Cardiac fibroblast (primary cell): ENCODE results near the gene POU3F3.

Source experiments
- DNase-seq, 2 donors: peaks; one replicate each; pipeline versions ENCODE4 v3.0.0 to v3.0.0-alpha.2; 2010; ENCODE audit warnings: low read depth in 2 of 2
- H3K4me3 ChIP-seq, 2 donors: replicated peaks in 1 of 2; 1 replicate in 1 of 2; 2 replicates in 1 of 2; pipeline ENCODE4 v1.5.1; 2011; ENCODE audit warnings: low read depth in 2 of 2, low read length in 2 of 2, mild to moderate bottlenecking in 2 of 2, moderate library complexity in 1 of 2
- TF ChIP-seq, protein P1 (sequence below): IDR thresholded peaks from one replicate; pipeline ENCODE4 v1.5.1; 2011; ENCODE audit warnings: low read depth, mild to moderate bottlenecking, low read length, inconsistent platforms

Gene POU3F3

DNA sequence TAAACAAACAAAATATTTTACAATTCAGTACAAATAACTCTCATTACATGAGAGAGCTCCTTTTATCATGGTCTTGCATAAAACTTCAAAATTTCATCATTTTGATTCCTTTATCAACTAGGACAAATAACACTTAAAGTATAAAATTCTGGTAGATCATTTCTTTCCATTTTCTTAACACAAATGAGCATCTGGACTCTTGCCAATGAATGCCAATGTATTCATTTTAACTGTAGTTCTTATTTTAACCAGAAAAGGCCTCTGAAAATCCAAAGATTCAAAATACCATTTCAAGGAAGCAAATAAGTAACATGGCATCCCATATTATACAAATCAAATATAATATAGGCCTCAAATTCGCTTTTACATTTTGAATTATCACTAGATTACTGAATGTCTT, 13.8 kb upstream of the POU3F3 start:
- TF ChIP-seq, protein P1, sequence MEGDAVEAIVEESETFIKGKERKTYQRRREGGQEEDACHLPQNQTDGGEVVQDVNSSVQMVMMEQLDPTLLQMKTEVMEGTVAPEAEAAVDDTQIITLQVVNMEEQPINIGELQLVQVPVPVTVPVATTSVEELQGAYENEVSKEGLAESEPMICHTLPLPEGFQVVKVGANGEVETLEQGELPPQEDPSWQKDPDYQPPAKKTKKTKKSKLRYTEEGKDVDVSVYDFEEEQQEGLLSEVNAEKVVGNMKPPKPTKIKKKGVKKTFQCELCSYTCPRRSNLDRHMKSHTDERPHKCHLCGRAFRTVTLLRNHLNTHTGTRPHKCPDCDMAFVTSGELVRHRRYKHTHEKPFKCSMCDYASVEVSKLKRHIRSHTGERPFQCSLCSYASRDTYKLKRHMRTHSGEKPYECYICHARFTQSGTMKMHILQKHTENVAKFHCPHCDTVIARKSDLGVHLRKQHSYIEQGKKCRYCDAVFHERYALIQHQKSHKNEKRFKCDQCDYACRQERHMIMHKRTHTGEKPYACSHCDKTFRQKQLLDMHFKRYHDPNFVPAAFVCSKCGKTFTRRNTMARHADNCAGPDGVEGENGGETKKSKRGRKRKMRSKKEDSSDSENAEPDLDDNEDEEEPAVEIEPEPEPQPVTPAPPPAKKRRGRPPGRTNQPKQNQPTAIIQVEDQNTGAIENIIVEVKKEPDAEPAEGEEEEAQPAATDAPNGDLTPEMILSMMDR = no peak
- no peak for DNase-seq
- no peak overlapping the region for H3K4me3 ChIP-seq

DNA sequence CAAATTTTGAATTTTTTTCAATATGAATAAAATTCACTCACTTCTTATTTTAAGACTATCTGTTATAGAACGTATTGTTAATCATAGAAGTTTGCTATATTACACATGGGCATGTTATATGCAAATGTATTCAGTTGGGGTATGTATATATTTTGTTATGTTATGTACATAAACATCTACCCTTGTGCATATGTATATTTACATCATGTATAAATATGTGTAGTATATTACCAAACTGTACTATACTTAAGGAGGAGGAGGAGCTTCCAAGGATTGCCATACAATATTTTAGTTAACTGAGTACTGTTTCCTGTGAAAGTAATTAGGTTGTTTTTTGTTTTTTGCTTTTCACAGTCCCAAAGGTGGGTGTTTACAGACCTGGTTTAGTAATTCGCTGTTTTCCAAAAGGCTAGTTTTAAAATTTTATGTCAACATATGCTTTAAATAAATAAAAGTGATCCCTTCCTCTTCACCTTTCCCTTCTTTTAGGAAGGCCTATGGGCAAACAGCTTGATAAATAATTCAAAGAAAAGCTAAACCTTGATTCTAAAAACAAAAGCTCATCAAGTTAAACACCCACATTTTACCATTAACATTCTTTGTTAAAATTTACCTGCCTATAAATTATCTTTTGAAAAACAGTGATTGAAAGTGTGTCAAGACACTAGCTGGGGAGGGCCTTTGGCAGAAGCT, 12.9 kb upstream of the POU3F3 start:
- DNase-seq = no peak
- TF ChIP-seq, protein P1 = no peak
- H3K4me3 ChIP-seq = no peak overlapping the region

DNA sequence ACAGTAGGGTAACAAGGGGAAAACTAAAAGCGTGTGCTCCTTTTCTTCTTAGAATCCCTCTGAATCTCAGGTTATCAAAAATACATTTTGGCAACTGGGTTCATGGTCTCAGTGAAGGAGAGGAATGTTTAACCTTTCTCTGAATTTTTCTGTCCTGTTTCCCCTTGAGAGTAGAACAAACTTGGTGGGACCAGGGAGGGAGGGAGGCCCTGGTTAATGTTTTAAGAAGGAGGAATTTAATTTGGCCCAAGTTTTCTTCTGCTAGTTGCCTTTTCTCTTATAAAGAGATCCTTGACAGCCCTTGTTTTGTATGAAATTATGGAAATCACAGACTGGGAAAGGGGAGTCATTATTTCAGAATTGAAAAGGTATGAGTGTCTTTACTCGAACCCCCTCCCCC, 12.2 kb upstream of the POU3F3 start:
- H3K4me3 ChIP-seq = no peak overlapping the region
- DNase-seq = no peak
- TF ChIP-seq, protein P1 = no peak

DNA sequence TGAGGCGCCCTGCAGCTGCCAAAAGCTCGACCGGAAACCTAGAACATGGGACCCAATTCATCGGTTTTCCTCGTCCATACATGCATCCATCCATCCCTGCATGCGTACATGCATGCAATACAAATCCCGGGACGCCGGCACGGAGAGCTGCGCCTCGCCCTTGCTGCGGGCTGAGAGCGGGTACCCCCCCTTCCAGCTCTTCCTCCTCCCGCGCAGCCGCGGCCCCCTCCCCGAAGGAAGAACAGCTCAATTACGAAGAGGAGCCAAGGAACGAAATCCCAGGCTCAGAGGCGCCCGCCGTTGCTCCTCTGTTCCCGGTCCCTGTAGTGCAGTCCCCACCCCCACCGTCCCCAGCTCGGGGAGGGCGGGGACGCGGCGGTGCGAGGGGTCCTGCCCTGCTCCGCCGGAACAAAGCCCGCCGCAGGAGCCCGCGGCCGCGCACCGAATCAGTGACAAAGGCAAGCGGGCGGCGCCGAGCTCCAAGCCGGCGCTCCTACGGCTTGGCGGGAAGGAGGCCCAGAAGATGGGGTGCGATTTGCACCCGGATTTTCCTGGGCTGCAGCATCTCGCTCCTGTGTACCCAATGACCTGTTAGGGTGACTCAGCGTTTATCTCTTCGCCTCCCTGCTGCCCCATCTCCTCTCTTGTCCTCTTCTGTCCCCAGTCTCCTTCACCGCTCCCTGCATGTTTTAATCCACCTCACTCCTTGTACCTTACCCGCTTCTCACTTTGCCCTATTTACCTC, 8.9 kb upstream of the POU3F3 start:
- no peak for DNase-seq
- TF ChIP-seq, protein P1 = no peak
- H3K4me3 ChIP-seq = no peak overlapping the region

GRCh38 chr2:104845552-104845931, 8.4 kb upstream of the POU3F3 start:
- H3K4me3 ChIP-seq = no peak overlapping the region
- TF ChIP-seq, protein P1 = no peak
- no peak for DNase-seq

- TF ChIP-seq, protein P1 = no peak
- DNase-seq = no peak
- H3K4me3 ChIP-seq = no peak overlapping the region
Observed at GRCh38 chr2:104845946-104846785, 7.7 kb upstream of the POU3F3 start.
